Aorta (tissue), 5 donors: Measurements from ENCODE around the gene TMEM178B. TPM values are rescaled to one million over a fixed set of nuclear protein-coding genes. Genes with fewer than 3 reads are reported as not detected.

Experiments
- ATAC-seq: fragments of 200-7000 bp; cut with Tn5 transposase; one replicate; pipeline ENCODE4 v1.9.1; 2022; ENCODE audit warnings: moderate library complexity; ENCODE audit not compliant: low FRiP score
- DNase-seq, 2 donors: peaks; one replicate each; pipeline ENCODE4 v3.0.0-alpha.2; 2020
- H3K27ac ChIP-seq, 2 donors: one replicate each; pipeline ENCODE4 v1.5.1; 2013; ENCODE audit warnings: low read length in 2 of 2, mild to moderate bottlenecking in 2 of 2, moderate library complexity in 2 of 2, control low read depth in 1 of 2, inconsistent platforms in 1 of 2, low read depth in 1 of 2
- H3K27me3 ChIP-seq, 2 donors: one replicate each; pipeline ENCODE4 v1.6.1; 2013; ENCODE audit warnings: control low read depth in 1 of 2, low read length in 1 of 2, mild to moderate bottlenecking in 1 of 2, moderate library complexity in 1 of 2; ENCODE audit not compliant: insufficient read depth in 2 of 2, control insufficient read depth in 1 of 2
- H3K36me3 ChIP-seq, 2 donors: one replicate each; pipeline ENCODE4 v1.6.1; 2013; ENCODE audit warnings: control low read depth in 1 of 2, low read length in 1 of 2, mild to moderate bottlenecking in 1 of 2; ENCODE audit not compliant: insufficient read depth in 2 of 2, control insufficient read depth in 1 of 2
- H3K4me1 ChIP-seq, 2 donors: one replicate each; pipeline ENCODE4 v1.6.1; 2013; ENCODE audit warnings: low read length in 2 of 2, control low read depth in 1 of 2, mild to moderate bottlenecking in 1 of 2, moderate library complexity in 1 of 2; ENCODE audit not compliant: insufficient read depth in 2 of 2, control insufficient read depth in 1 of 2
- H3K4me3 ChIP-seq, 2 donors: one replicate each; pipeline ENCODE4 v1.5.1; 2013; ENCODE audit warnings: low read length in 2 of 2, control low read depth in 1 of 2, mild to moderate bottlenecking in 1 of 2
- H3K9me3 ChIP-seq: one replicate; pipeline ENCODE4 v1.6.1; 2013; ENCODE audit warnings: mild to moderate bottlenecking, low read length; ENCODE audit not compliant: control insufficient read depth
- WGBS, 2 donors: extraction: QIAGEN DNeasy Blood & Tissue Kit; methylation state at CpG; one replicate each; pipeline ENCODE4 v1.1.7; 2013; 5-methylcytosine and 5-hydroxymethylcytosine counted together
- intact Hi-C, 2 donors: fragments of 100-400 bp; cut with DNase I; formaldehyde crosslinking; loops; one replicate each; pipeline versions ENCODE4 v1.14.2 to v1.15.0; 2022
- polyA plus RNA-seq, 2 donors: library from polyadenylated mRNA; stranded (reverse); fragments of 200-250 nt; gene quantifications; one replicate each; pipeline ENCODE4 v1.2.3, GENCODE V29; 2013
- total RNA-seq, 2 donors: library from RNA; stranded (reverse); fragmentation: NEBNext Ultra II Directional; extraction: Animal tissue kit (Norgen Biotek cat#: 25700); gene quantifications; one replicate each; pipeline ENCODE4 v1.2.1, GENCODE V29; 2021
- donor health status: healthy with polysubstance abuse.
- donor health status: Bipolar disorder and iron deficiency.
- donor health status: DM: no; HTN: no; CAD: no.
- donor health status: DM: no; HTN: no; CAD: no.
- donor health status: DM: yes; HTN: yes; CAD: no.

Gene TMEM178B
- total and polyA plus RNA-seq, 4 donors = 0.05 to 0.42 (median 0.19) TPM

DNA sequence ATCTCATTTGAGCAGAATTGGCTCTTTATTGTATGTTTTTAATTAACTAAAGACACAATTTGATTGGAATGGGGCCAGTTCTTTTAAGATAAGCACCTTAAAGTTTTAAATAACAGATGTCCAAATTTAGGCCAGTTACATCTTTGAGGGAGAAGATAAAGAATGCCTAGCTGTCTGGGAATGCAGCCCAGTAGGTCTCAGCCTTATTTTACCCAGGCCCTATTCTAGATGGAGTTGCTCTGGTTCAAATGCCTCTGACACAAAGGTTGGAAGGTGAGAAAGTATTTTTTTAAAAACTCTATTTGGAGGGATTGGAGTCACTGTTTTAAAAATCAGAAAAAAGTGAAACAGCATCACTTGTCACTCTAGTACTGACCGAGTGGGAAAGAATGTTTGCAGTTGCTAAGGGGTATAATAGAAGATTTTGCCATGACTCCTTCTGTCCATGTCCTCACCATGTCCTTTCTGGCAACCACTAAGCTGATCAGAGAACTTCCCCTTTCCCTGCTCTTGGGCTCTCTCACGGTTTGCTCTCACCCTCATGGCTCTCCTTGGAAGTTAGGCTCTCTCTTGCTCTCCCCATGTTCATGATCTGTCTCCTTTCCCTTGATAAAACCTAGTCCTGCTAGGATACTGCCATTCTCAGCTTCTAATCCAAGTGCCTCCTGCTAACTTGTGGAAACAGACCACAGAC, 239.1 kb downstream of the TMEM178B start:
- WGBS, 2 donors = 49 to 54% methylated on average over 2 of the region's 2 CpGs
- Histone ChIP-seq H3K4me3 (no peak overlapping the region), H3K9me3 (peaks cover 4% of the 10 kb centered on the region), H3K27me3 (no peaks in the 10 kb centered on the region), H3K36me3 (no peaks in the 10 kb centered on the region), H3K4me1 (no peaks in the 10 kb centered on the region), H3K27ac (no peak overlapping the region)
- intact Hi-C loops = no loop called here
- DNase-seq = no peak
- ATAC-seq = no peak

DNA sequence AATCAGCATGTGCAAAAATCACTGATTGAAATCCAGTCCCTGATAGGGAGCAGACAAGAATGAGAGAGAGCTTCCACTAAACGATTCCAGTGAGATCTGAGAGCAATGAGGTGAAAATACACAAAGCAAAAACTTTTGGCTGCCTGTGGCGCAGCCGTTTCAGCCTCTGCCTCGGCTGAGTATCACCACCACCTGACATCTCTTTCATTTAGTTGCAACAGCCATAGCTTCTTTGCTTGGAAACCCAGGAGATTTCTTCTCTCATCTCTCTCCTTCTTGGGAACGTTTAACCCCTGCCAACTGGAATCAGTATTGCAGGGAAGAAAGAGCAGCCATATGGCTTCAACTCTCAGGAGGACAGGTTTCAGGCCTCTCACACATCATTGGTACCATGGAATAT, 240.0 kb downstream of the TMEM178B start:
- ATAC-seq = no peak
- Histone ChIP-seq H3K27me3 (no peaks in the 10 kb centered on the region), H3K36me3 (no peaks in the 10 kb centered on the region), H3K27ac (no peak overlapping the region), H3K9me3 (peaks cover 4% of the 10 kb centered on the region), H3K4me3 (no peak overlapping the region), H3K4me1 (no peaks in the 10 kb centered on the region)
- 57 to 64% methylated on average over 5 of the region's 5 CpGs for whole genome bisulfite sequencing, 2 donors
- intact Hi-C loops = no loop called here
- no peak for DNase-seq

DNA sequence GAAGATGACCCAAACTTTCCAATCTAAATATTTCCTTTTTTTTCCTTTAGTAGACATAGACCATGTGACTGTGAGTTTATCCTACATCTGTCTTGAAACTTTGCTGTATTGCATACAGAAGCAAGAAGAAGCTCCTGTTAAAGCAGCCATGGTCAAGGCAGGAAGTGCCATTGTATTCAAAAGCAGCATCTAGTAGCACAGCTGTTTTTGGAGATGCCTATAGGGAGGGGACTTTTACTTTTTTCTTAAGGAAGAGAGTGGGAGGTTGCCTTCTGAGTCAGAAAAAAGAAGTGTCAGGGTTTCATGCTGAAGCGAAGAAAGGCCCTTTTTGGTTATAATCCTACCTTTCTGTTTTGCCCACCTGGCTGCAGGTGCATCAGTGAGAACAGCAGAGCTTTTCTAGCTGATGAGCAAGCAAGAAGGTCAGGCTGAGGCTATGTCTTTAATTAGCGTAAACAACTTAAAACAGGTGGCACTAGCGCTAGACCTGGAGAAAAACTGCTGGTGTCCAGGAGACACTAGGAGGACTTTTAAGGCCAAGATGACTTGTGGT, 243.2 kb downstream of the TMEM178B start:
- no peaks in the 10 kb centered on the region for H3K27me3 ChIP-seq
- intact Hi-C loops = no loop called here
- no peak for DNase-seq
- no peaks in the 10 kb centered on the region for H3K36me3 ChIP-seq
- H3K4me1 ChIP-seq = no peaks in the 10 kb centered on the region
- peaks cover 2% of the 10 kb centered on the region for H3K9me3 ChIP-seq
- ATAC-seq = no peak
- H3K27ac ChIP-seq = no peak overlapping the region
- H3K4me3 ChIP-seq = no peak overlapping the region
- 88 to 90% methylated on average over 3 of the region's 3 CpGs for WGBS, 2 donors

DNA sequence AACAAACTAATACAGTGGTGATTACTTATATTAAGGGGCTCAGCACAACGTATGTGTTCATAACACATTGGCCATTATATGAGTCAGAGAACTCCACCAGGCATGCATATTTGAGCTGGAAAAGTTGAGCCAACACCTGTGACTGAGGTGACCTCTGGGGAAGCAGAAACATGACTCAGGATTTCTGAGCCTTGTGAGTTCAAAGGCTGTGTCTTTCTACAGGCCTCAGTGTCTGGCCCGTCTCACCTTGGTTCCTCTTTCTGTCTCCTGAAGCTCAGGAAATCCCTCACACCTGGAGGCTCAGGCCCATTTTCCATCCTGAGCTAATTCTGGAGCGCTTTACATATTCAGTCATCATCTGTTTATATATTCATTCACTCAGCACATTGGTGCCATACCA, 246.4 kb downstream of the TMEM178B start:
- ATAC-seq = no peak
- no peak overlapping the region for H3K27ac ChIP-seq
- H3K9me3 ChIP-seq = peaks cover 1% of the 10 kb centered on the region

DNA sequence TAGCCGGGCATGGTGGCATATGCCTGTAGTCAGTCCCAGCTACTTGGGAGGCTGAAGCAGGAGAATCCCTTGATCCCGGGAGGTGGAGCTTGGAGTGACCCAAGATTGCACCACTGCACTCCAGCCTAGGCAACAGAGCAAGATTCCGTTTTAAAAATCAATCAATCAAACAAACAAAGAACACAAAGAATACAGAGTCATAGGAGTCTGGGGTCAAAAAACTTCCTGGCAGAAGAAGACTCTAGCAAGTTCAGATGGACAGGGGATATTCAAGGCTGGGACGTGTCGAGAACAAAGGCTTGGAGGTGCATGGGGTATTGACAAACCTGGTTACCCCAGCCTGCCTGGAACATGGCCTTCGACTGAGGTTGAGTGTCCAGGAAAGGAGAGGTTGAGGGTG, 248.5 kb downstream of the TMEM178B start:
- WGBS, 2 donors = 83 to 86% methylated on average over 6 of the region's 6 CpGs
- DNase-seq = no peak
- intact Hi-C loops = no loop called here

More for the DNA sequence above, 246.4 kb downstream of the TMEM178B start:
- intact Hi-C loops = no loop called here
- H3K27me3 ChIP-seq = no peaks in the 10 kb centered on the region
- H3K36me3 ChIP-seq = no peaks in the 10 kb centered on the region
- DNase-seq = no peak
- no peaks in the 10 kb centered on the region for H3K4me1 ChIP-seq
- H3K4me3 ChIP-seq = no peak overlapping the region
- WGBS, 2 donors = 73 to 85% methylated on average over 3 of the region's 3 CpGs

DNA sequence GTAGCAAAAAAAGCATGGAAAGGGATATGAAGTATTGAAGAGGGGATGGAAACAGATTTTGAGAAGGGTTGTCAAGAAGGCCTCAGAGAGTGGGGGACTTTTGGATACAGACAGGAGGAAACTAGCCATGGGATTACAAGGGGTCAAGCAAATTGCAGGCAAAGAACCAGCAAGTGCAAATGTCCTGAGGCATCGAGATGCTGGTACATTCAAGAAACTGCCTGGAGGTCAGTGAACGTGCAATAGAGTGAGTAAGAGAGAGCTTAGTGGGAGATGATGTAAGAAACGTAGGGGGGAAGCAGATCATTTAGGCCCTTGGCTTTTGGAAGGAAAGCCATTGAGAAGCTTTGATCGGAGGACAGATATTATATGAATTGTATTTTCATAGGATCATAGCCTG, 250.0 kb downstream of the TMEM178B start:
- intact Hi-C loops = no loop called here
- WGBS, 2 donors = 81% methylated on average over 4 of the region's 4 CpGs
- ATAC-seq (no peak), DNase-seq (no peak)
- H3K4me3 ChIP-seq = no peak overlapping the region
- H3K27me3 ChIP-seq = no peaks in the 10 kb centered on the region
- no peaks in the 10 kb centered on the region for H3K4me1 ChIP-seq
- no peak overlapping the region for H3K27ac ChIP-seq
- no peaks in the 10 kb centered on the region for H3K36me3 ChIP-seq
- peaks cover 1% of the 10 kb centered on the region for H3K9me3 ChIP-seq

More for the DNA sequence above, 248.5 kb downstream of the TMEM178B start:
- no peak overlapping the region for H3K4me3 ChIP-seq
- H3K4me1 ChIP-seq = no peaks in the 10 kb centered on the region
- H3K36me3 ChIP-seq = no peaks in the 10 kb centered on the region
- H3K27me3 ChIP-seq = no peaks in the 10 kb centered on the region
- no peak overlapping the region for H3K27ac ChIP-seq
- no peak for ATAC-seq
- peaks cover 1% of the 10 kb centered on the region for H3K9me3 ChIP-seq

DNA sequence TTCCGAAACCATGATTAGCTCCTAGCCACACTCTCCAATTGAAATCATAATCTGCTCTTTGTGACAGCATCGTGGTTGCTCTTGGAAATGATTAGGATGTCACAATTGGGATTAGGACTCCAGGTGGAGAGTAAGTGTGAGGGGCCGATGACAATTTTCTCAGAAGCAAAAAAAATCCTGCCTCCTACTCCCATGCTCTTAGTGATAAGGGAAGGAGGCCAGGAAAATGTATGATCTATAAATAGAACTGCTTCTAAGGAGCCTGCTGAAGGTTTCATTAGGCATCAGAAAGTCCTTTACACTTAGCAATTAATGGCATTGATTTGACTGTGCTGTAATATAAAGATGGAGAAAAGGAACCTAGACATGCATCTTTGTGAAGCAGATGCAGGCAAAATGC, 251.0 kb downstream of the TMEM178B start:
- Histone ChIP-seq H3K36me3 (no peaks in the 10 kb centered on the region), H3K27me3 (no peaks in the 10 kb centered on the region), H3K9me3 (peaks cover 1% of the 10 kb centered on the region), H3K4me3 (no peak overlapping the region), H3K27ac (no peak overlapping the region), H3K4me1 (no peaks in the 10 kb centered on the region)
- intact Hi-C loops = no loop called here
- ATAC-seq (no peak), DNase-seq (no peak)
- 50 to 53% methylated on average over 3 of the region's 3 CpGs for WGBS, 2 donors

DNA sequence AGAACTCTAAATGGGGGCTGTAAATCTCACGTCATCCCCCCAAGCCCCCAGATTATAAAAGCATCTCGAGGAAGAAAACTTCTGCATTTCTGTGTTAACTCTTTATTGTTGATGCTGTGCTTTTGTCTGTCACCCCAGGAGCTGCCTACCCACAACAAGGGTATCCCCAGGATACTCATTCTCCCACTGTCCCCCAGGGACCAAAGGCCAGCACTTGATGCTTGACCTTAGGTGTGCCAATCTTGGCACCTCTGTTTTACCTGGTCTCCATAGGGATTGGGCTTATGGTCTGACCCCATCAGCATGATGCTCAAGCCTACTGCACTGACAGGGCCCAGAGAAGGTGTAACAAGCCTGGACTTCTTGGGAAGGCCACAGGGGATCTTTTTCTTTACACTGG, 251.4 kb downstream of the TMEM178B start:
- intact Hi-C loops = no loop called here
- peaks cover 1% of the 10 kb centered on the region for H3K9me3 ChIP-seq
- H3K4me3 ChIP-seq = no peak overlapping the region
- no peaks in the 10 kb centered on the region for H3K4me1 ChIP-seq
- ATAC-seq (no peak), DNase-seq (no peak)
- no peaks in the 10 kb centered on the region for H3K27me3 ChIP-seq
- no peak overlapping the region for H3K27ac ChIP-seq
- no peaks in the 10 kb centered on the region for H3K36me3 ChIP-seq
- WGBS, 2 donors = 10 to 22% methylated on average over 2 of the region's 2 CpGs

DNA sequence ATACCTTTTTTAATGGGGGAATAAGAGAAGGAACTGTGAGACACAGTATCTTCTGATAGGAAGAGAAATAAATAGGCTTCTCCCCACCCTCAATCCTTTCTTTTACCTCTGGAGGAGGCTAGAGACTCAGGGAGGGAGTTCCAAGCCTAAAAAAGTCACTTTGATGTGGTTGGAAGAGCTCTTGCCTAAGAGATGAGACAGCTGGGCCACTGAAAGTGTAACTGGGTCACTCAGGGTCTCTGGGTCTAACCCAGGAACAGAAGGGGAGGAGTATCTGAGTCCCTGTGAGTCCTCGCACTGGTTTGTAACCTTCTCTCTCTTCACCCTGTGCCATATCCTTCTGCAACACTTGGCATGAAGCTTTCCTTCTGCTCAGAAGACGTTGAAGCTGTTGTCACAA, 254.4 kb downstream of the TMEM178B start:
- no peak overlapping the region for H3K4me3 ChIP-seq
- no peaks in the 10 kb centered on the region for H3K4me1 ChIP-seq
- intact Hi-C loops = no loop called here
- H3K36me3 ChIP-seq = no peaks in the 10 kb centered on the region
- H3K27ac ChIP-seq = no peak overlapping the region
- peaks cover 1% of the 10 kb centered on the region for H3K9me3 ChIP-seq
- no peak for DNase-seq
- H3K27me3 ChIP-seq = peaks cover 0 to 2% of the 10 kb centered on the region in 2 donors
- no peak for ATAC-seq
- 45 to 51% methylated on average over 2 of the region's 2 CpGs for WGBS, 2 donors
